Ovary (tissue), 3 donors: ENCODE measurements around the gene RASA3.

Experiments
- CTCF ChIP-seq, 3 donors: fragments of 450-650 bp in 2 of 3; fragments of 200-600 bp in 1 of 3; IDR thresholded peaks; one replicate each; pipeline versions ENCODE4 v1.5.1 to v1.8.0; 2016 to 2022; ENCODE audit warnings: antibody characterized with exemption in 3 of 3, mild to moderate bottlenecking in 1 of 3
- POLR2A ChIP-seq: fragments of 450-650 bp; IDR thresholded peaks from one replicate; pipeline ENCODE4 v1.6.1; 2017; ENCODE audit warnings: antibody characterized with exemption, mild to moderate bottlenecking, moderate library complexity
- donor health status: DM: no; HTN: no; CAD: no.

- TF ChIP-seq CTCF (IDR thresholded peaks at IDR 0.05), result no peak
- TF ChIP-seq POLR2A, result no peak
These were observed 165.2 kb downstream of the RASA3 start for GRCh38 chr13:113967206-113967720.
